DMS53 treated with DMSO at 0.1 percent for 48 hours (cell line): Measurements from ENCODE around the gene ZNF263.

Source experiments
- DNase-seq: peaks from one replicate; lab custom pipeline; 2025; ENCODE audit not compliant: unreplicated experiment; lab: John Stamatoyannopoulos, UW

ZNF263 gene

DNA sequence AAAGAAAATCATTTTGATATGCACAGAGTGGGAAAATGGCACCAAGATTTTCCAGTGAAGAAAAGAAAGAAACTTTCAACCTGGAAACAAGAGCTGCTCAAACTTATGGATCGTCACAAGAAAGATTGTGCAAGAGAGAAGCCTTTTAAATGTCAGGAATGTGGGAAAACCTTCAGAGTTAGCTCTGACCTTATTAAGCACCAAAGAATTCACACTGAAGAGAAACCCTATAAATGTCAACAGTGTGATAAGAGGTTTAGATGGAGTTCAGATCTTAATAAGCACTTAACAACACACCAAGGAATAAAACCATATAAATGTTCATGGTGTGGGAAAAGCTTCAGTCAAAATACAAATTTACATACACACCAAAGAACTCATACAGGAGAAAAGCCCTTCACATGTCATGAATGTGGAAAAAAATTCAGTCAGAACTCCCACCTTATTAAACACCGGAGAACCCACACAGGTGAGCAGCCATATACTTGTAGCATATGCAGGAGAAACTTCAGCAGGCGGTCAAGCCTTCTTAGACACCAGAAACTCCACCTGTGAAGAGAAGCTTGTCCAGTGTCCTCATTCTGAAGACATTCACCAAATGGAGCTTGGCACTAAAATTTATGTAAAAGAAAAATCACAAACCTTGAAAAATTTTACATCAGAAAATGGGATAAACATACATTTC is 34.2 kb downstream of the ZNF263 start:
- no peak for DNase-seq

DNA sequence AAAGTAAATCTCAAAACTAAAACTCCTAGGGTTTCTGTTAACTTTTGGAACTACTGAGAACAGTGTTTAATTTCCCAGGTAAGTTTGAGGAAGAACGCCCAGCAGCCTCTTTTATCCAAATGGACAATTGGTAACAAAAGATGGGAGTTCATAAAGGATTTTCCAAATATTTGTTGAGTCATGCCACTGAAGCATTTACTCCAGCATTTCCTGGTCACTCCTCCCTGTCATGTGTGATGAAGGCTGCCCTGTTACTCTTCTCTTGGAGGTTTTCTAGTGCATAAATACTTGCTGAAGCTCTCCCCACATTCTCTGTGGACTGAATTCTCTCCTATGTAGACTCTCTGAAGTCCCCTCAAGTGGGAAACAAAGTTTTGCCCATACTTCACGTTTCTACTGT is 38.5 kb downstream of the ZNF263 start:
- no peak for DNase-seq

DNA sequence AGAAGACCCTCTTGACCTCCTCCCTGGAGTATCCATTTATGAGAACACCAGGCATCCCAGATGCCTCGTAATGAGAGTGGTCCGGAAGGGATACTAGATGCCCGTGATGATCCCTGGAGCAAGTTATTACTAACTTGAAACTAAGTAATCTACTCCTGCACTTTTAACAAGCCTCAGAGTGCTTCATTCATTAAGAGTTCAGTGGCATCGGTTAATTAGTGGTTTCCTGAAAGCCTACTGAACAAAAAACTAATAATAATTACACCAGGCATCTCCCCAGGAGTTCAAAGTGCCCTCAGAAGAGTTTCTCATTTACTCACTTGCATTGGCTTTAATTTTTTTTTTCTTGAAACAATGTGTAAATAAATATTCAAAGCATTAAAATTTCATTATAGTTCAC is 44.2 kb downstream of the ZNF263 start:
- DNase-seq: no peak

DNA sequence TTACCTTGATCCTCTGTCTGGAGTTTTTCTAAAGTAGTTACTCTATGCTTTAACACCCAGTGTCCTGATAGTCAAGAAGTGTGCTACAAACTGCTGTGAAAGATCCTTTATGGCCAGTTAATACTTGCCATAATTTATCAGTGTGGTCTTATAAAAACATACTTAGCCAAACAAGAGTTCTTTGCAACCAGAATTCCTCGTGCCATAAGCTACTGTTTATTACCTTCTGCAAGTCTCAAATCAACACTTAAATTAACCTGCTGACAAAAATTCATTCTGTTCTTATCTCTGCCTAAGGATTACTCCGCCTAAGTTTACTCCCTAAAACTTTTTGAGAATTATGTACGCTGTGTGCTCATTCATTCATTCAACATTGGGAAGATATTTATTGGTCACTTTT is 44.8 kb downstream of the ZNF263 start:
- no peak for DNase-seq

DNA sequence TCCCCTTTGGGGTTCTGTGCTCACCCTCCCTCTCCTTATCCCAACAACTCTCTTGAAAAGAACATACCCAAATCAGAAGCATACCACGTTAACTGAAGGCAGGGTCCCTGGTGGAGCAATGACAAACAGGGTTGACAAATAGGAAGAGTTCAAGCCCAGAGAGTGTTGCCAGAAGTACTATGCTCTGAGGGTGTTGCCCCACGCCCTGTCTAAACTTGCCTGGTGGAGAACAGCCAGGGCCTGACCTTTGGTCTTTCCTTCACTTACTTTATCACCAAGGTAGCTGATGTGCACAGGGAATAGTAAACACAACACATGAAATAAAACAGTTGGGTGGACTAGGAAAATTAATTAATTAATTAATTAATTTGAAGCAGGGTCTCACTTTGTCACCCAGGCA is 45.4 kb downstream of the ZNF263 start:
- DNase-seq: no peak
